GM11168 (cell line): ENCODE results near the gene HNMT.
"Not testable (repeated sequence)": the region's sequence is repeated elsewhere in the genome, so short reads cannot be mapped to it uniquely, and the experiment has no call there.

Source experiments
- in situ Hi-C: fragments of 300-500 bp; cut with MboI; formaldehyde crosslinking; loops from one replicate; pipeline ENCODE4 v1.12.0; 2022; ENCODE audit warnings: low sequenced_read_pairs; ENCODE audit not compliant: unreplicated experiment

Gene HNMT

GRCh38 chr2:138034536-138034935 is 70.3 kb downstream of the HNMT start:
- in situ Hi-C loops: no loop called here

- in situ Hi-C loops: no loop called here
Observed at GRCh38 chr2:138035608-138036217, 71.4 kb downstream of the HNMT start.

DNA sequence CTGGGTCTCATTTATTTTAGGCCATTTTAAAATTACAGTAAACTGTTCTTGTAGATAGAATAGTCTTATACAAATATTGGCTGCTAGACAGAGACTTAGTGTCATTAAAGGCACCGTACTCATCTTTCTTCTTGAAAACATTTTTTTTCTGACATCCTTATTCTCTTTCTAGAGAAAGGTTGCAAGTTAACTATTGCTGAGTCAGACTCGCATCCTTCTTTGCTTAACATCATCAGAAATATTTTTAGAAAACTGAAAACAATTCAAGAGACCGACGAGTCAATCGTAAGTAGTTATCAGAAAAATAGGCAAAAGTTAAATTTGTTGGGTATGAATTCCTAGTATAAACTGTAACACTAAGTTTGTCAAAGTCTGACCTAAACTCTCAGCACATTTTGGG is 72.2 kb downstream of the HNMT start:
- in situ Hi-C loops: no loop called here

DNA sequence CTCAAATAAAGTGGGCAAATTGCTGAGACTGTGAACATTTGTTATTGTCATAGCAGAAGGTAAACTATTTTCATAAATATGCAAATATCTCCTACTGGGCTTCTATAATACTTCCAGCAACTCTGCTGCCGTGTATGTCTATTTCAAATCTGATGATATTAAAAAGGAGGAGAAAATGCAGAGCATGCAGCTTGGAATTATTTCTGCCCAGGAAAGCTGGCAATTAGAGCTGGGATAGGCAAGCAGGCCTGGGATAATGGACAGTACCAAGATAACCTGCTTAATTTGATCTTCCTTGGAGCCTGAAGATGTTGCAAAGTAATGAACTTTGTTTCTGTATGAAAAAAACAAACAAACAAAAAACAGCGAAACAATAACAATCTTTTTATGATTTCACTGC is 72.8 kb downstream of the HNMT start:
- in situ Hi-C loops: no loop called here

DNA sequence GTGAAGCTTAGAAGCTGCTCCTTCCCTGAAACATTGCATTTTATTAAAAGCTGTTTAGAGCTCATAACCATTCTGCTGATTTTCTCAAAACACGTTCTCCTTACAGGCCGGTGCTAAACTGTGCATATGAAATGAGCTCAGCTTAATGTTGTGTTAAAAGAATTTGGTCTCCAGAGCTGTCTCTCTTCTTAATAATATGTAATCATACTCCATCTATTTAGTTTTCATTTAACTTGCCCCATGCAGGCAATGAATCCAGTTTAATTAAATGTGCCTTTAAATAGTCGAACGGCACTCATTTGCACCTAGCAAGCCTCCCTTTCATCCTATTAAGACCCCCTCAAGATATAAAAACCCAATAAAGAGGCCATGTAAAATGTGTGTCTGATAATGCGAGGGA is 76.3 kb downstream of the HNMT start:
- in situ Hi-C loops: no loop called here

DNA sequence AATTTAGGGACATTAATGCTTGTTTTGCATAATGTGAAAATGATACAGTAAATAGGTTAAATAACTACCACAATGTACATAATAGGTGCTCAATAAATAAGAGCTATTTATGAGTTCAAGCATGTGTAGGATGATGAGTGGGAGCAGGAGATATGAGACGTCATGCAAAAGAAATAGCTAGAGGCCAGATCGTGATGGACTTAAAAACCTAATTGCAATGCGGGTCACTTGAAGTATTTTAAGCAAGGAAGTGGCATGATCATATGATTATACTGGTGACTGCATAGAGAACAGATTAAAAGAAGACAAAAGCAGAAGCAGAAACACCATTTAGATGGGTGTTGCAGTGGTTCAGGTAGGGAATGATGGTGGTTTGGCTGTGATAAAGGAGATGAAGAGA is 78.0 kb downstream of the HNMT start:
- in situ Hi-C loops: no loop called here

GRCh38 chr2:138043588-138043987 is 79.3 kb downstream of the HNMT start:
- in situ Hi-C loops: not testable (repeated sequence)

- in situ Hi-C loops: no loop called here
Observed at GRCh38 chr2:138058427-138058826, 94.2 kb downstream of the HNMT start.

GRCh38 chr2:138059487-138060300 is 95.4 kb downstream of the HNMT start:
- in situ Hi-C loops: no loop called here

DNA sequence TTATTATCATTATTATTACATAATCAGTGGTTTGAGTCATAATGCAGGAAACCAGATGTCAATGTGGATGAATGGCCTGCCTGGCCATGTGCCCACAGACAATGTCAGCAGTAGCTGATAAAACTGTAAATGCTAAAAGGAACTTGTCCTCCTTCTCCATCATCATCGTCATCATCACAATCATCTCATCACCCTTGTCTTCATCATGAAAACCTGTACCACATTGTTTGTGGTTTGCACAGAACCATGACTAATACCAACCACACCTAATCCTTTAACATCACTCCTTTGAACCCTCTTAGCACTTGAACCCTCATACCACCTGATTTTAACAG is 96.0 kb downstream of the HNMT start:
- in situ Hi-C loops: no loop called here

DNA sequence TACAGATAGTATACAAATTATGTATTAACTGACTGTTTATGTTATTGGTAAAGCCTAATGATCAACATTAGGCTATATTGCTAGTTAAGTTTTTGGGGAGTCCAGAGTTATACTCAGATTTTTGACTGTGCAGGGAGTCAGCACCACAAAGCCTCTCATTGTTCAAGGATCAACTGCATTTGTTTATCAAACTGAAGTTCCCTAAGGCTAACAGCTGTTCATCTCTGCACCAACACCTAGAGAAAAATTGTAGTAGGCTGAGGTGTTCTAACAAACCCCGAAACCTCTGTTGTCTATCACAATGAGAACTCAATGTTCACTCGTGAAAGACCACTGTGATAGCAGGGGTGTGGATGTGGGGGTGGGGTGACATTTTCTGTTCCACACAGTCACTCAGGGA is 97.7 kb downstream of the HNMT start:
- in situ Hi-C loops: no loop called here

DNA sequence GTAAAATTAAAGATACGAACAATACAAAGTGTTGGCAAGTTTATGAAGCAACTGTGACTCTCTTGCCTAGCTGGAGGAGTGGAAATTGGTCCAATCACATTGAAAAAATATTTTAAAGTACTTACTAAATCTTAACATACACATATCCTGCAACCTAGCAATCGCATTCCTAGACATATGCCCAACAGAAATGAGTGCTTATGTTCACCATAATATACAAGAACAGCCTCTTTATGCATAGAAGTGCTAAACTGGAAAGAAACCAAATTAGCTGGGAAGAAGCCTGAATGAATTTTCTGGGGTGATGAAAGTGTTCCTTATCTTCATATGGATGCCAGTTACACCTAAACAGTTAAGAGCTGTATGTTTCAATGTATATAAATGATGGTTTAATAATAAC is 98.9 kb downstream of the HNMT start:
- in situ Hi-C loops: no loop called here
